ENCODE results near the gene AMDHD1. TPM values are rescaled to one million over a fixed set of nuclear protein-coding genes. Genes with fewer than 3 reads are reported as not detected.

AMDHD1 gene
- total and polyA plus RNA-seq, 10 of the 15 experiments (the other 5 are each of a cell fraction or from before 2014, with no cell fraction given): 0.04 to 0.28 (median 0.13) TPM; not detected in 4

GRCh38 chr12:96007729-96008128 is 64.6 kb downstream of the AMDHD1 start:
- WGBS (ENCODE audit: insufficient coverage, insufficient replicate concordance, low lambda C conversion rate, missing lambda C conversion rate): 38% methylated on average over 1 of the region's 1 CpG
- Histone ChIP-seq H3K4me3 (no peak overlapping the region), H3K27ac (ENCODE audit: control insufficient read depth, insufficient read depth) (no peak overlapping the region), H2AFZ (ENCODE audit: control insufficient read depth, low read depth, low read length) (no peak overlapping the region), H3K4me2 (ENCODE audit: control insufficient read depth, insufficient read depth) (no peak overlapping the region), H3K27me3 (replicated peaks in 1 of 2; ENCODE audit: control insufficient read depth in 2 of 2, insufficient read depth in 2 of 2, low read length in 1 of 2) (no peaks in the 10 kb centered on the region), H3K4me1 (ENCODE audit: control insufficient read depth, insufficient read depth, low read length) (no peaks in the 10 kb centered on the region), H3K36me3 (ENCODE audit: control insufficient read depth in 2 of 2, insufficient read depth in 2 of 2, low read length in 1 of 2) (peaks cover 7 to 10% of the 10 kb centered on the region in 2 experiments), H3K9ac (ENCODE audit: control insufficient read depth, insufficient read depth, low read length) (no peak overlapping the region), H4K20me1 (ENCODE audit: control insufficient read depth, insufficient read depth) (no peaks in the 10 kb centered on the region), H3K9me3 (replicated peaks; ENCODE audit: control insufficient read depth, insufficient read depth, low read length) (no peaks in the 10 kb centered on the region), H3K79me2 (ENCODE audit: control insufficient read depth, insufficient read depth, low read length) (no peaks in the 10 kb centered on the region)
- SMC1A ChIA-PET (ENCODE audit: uncharacterized antibody, unreplicated experiment): interaction anchor here (0.8 to 2.3 kb wide), 3 partner anchors 9 to 21 kb away, joined by 3 to 9 read pairs (median 3); no protein-coding TSS in a partner anchor
- DNase-seq (ENCODE audit: low read depth, low spot score): no peak
- CTCF ChIA-PET: interaction anchor here (1.0 to 1.3 kb wide), 2 partner anchors 9 to 207 kb away, joined by 5 to 6 read pairs; no protein-coding TSS in a partner anchor
- RAD21 ChIA-PET (ENCODE audit: unreplicated experiment): interaction anchor here (0.7 kb wide), 1 partner anchor 511 kb away, joined by 3 read pairs; no protein-coding TSS in a partner anchor
- peak; percentile 79 for FAIRE-seq
- intact Hi-C loops (cut with micrococcal nuclease; ENCODE audit: unreplicated experiment): no loop called here
- no peak for ATAC-seq
- no TSS peak for BruUV-seq (replicated peaks)
- POLR2A ChIA-PET: no interaction called here
- in situ Hi-C loops (cut with MboI): no loop called here
- TF ChIP-seq ZBTB11 (CRISPR knock-in tag; IDR thresholded peaks at IDR 0.05) (no peak), MTA3 (IDR thresholded peaks at IDR 0.05; ENCODE audit: borderline replicate concordance, low read length) (no peak), HCFC1 (IDR thresholded peaks at IDR 0.05; ENCODE audit: low read length) (no peak), ATF2 (IDR thresholded peaks at IDR 0.05; ENCODE audit: low read length) (no peak), CREB1 (IDR thresholded peaks at IDR 0.05; ENCODE audit: low read depth) (no peak), DPF2 (IDR thresholded peaks at IDR 0.05) (no peak), SPI1 (IDR thresholded peaks at IDR 0.05; ENCODE audit: borderline replicate concordance, insufficient read depth, low read depth, low read length) (no peak), MYC (IDR thresholded peaks at IDR 0.05; ENCODE audit: insufficient read depth, insufficient read length, insufficient replicate concordance, low read length, severe bottlenecking) (no peak), NFYB (IDR thresholded peaks at IDR 0.05; ENCODE audit: insufficient read depth, low read depth, low read length) (no peak), NR2F1 (conservative IDR thresholded peaks at IDR 0.05) (no peak)
- TF ChIP-seq, protein P1, sequence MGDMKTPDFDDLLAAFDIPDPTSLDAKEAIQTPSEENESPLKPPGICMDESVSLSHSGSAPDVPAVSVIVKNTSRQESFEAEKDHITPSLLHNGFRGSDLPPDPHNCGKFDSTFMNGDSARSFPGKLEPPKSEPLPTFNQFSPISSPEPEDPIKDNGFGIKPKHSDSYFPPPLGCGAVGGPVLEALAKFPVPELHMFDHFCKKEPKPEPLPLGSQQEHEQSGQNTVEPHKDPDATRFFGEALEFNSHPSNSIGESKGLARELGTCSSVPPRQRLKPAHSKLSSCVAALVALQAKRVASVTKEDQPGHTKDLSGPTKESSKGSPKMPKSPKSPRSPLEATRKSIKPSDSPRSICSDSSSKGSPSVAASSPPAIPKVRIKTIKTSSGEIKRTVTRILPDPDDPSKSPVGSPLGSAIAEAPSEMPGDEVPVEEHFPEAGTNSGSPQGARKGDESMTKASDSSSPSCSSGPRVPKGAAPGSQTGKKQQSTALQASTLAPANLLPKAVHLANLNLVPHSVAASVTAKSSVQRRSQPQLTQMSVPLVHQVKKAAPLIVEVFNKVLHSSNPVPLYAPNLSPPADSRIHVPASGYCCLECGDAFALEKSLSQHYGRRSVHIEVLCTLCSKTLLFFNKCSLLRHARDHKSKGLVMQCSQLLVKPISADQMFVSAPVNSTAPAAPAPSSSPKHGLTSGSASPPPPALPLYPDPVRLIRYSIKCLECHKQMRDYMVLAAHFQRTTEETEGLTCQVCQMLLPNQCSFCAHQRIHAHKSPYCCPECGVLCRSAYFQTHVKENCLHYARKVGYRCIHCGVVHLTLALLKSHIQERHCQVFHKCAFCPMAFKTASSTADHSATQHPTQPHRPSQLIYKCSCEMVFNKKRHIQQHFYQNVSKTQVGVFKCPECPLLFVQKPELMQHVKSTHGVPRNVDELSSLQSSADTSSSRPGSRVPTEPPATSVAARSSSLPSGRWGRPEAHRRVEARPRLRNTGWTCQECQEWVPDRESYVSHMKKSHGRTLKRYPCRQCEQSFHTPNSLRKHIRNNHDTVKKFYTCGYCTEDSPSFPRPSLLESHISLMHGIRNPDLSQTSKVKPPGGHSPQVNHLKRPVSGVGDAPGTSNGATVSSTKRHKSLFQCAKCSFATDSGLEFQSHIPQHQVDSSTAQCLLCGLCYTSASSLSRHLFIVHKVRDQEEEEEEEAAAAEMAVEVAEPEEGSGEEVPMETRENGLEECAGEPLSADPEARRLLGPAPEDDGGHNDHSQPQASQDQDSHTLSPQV (IDR thresholded peaks at IDR 0.05): no peak
- TF ChIP-seq, protein P2, sequence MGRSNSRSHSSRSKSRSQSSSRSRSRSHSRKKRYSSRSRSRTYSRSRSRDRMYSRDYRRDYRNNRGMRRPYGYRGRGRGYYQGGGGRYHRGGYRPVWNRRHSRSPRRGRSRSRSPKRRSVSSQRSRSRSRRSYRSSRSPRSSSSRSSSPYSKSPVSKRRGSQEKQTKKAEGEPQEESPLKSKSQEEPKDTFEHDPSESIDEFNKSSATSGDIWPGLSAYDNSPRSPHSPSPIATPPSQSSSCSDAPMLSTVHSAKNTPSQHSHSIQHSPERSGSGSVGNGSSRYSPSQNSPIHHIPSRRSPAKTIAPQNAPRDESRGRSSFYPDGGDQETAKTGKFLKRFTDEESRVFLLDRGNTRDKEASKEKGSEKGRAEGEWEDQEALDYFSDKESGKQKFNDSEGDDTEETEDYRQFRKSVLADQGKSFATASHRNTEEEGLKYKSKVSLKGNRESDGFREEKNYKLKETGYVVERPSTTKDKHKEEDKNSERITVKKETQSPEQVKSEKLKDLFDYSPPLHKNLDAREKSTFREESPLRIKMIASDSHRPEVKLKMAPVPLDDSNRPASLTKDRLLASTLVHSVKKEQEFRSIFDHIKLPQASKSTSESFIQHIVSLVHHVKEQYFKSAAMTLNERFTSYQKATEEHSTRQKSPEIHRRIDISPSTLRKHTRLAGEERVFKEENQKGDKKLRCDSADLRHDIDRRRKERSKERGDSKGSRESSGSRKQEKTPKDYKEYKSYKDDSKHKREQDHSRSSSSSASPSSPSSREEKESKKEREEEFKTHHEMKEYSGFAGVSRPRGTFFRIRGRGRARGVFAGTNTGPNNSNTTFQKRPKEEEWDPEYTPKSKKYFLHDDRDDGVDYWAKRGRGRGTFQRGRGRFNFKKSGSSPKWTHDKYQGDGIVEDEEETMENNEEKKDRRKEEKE (IDR thresholded peaks at IDR 0.05): no peak

Data from GM12878 (cell line).